CD14-positive monocyte (primary cell): ENCODE measurements around the gene NLE1. TPM values are rescaled to one million over a fixed set of nuclear protein-coding genes. Genes with fewer than 3 reads are reported as not detected.
"Not testable (repeated sequence)": the region's sequence is repeated elsewhere in the genome, so short reads cannot be mapped to it uniquely, and the experiment has no call there.

ENCODE experiments used
- DNase-seq, 3 donors: peaks; one replicate each; pipeline ENCODE4 v3.0.0-alpha.2; 2011 to 2022
- H2AFZ ChIP-seq: 2 replicates; pipeline ENCODE4 v1.6.0; 2012; ENCODE audit warnings: mild to moderate bottlenecking, low read depth, low read length, inconsistent platforms; ENCODE audit not compliant: insufficient read depth, poor library complexity, severe bottlenecking
- H3K27ac ChIP-seq, 2 donors: 1 replicate in 1 of 2; 2 replicates in 1 of 2; pipeline ENCODE4 v1.5.1; 2012 to 2013; ENCODE audit warnings: low read length in 2 of 2, control low read depth in 1 of 2, inconsistent platforms in 1 of 2, low read depth in 1 of 2, mild to moderate bottlenecking in 1 of 2
- H3K27me3 ChIP-seq, 2 donors: one replicate each; pipeline versions ENCODE4 v1.6.0 to v1.6.1; 2011 to 2013; ENCODE audit warnings: low read length in 2 of 2; ENCODE audit not compliant: control insufficient read depth in 2 of 2, insufficient read depth in 2 of 2
- H3K36me3 ChIP-seq, 2 donors: replicated peaks in 1 of 2; 1 replicate in 1 of 2; 2 replicates in 1 of 2; pipeline versions ENCODE4 v1.5.1 to v1.6.1; 2012 to 2013; ENCODE audit warnings: low read length in 2 of 2, control low read depth in 1 of 2, inconsistent platforms in 1 of 2, mild to moderate bottlenecking in 1 of 2; ENCODE audit not compliant: insufficient read depth in 2 of 2, control insufficient read depth in 1 of 2
- H3K4me1 ChIP-seq, 2 donors: 1 replicate in 1 of 2; 2 replicates in 1 of 2; pipeline versions ENCODE4 v1.5.1 to v1.6.1; 2012 to 2013; ENCODE audit warnings: low read length in 2 of 2, control low read depth in 1 of 2, inconsistent platforms in 1 of 2, mild to moderate bottlenecking in 1 of 2, moderate library complexity in 1 of 2; ENCODE audit not compliant: insufficient read depth in 2 of 2, control insufficient read depth in 1 of 2
- H3K4me2 ChIP-seq: replicated peaks from 2 replicates; pipeline ENCODE3; 2012; ENCODE audit warnings: low read length, moderate library complexity, mild to moderate bottlenecking; ENCODE audit not compliant: poor library complexity, severe bottlenecking; ENCODE audit errors: extremely low read depth
- H3K4me3 ChIP-seq, 3 experiments: fragments of 200-600 bp in 1 of 3; sonication (generic) in 1 of 3; replicated peaks in 1 of 3; 1 replicate in 2 of 3; 2 replicates in 1 of 3; pipeline ENCODE4 v1.5.1; 2011 to 2013; ENCODE audit warnings: low read length in 3 of 3, mild to moderate bottlenecking in 3 of 3, control low read depth in 2 of 3, low read depth in 2 of 3, inconsistent platforms in 1 of 3, moderate library complexity in 1 of 3
- H3K79me2 ChIP-seq: 2 replicates; pipeline ENCODE4 v1.6.0; 2012; ENCODE audit warnings: mild to moderate bottlenecking, control low read depth, inconsistent platforms, low read length, moderate library complexity; ENCODE audit not compliant: insufficient read depth
- H3K9ac ChIP-seq: 2 replicates; pipeline ENCODE4 v1.6.0; 2017; ENCODE audit warnings: low read length, mild to moderate bottlenecking; ENCODE audit not compliant: insufficient read depth, poor library complexity, severe bottlenecking
- H3K9me3 ChIP-seq, 2 donors: replicated peaks in 1 of 2; 1 replicate in 1 of 2; 2 replicates in 1 of 2; pipeline versions ENCODE4 v1.5.1 to v1.6.1; 2012 to 2013; ENCODE audit warnings: low read length in 2 of 2, control low read depth in 1 of 2; ENCODE audit not compliant: control insufficient read depth in 1 of 2, insufficient read depth in 1 of 2
- H4K20me1 ChIP-seq: 2 replicates; pipeline ENCODE4 v1.6.0; 2012; ENCODE audit warnings: mild to moderate bottlenecking, low read length, control low read depth, moderate library complexity; ENCODE audit not compliant: insufficient read depth
- H3K27ac Mint-ChIP-seq, 7 donors: one replicate each; pipeline ENCODE4 v1.8.0; 2020; ENCODE audit warnings: mild to moderate bottlenecking in 7 of 7, mixed read lengths in 7 of 7, moderate library complexity in 6 of 7, inconsistent platforms in 2 of 7
- H3K27me3 Mint-ChIP-seq, 3 donors: one replicate each; pipeline ENCODE4 v1.8.0; 2021 to 2022; ENCODE audit warnings: low read depth in 3 of 3, mild to moderate bottlenecking in 3 of 3, mixed read lengths in 3 of 3, moderate library complexity in 3 of 3, inconsistent platforms in 1 of 3
- H3K36me3 Mint-ChIP-seq, 2 donors: one replicate each; pipeline ENCODE4 v1.8.0; 2020; ENCODE audit warnings: mixed read lengths in 2 of 2, inconsistent platforms in 1 of 2, mild to moderate bottlenecking in 1 of 2
- H3K4me1 Mint-ChIP-seq: one replicate; pipeline ENCODE4 v1.8.0; 2020; ENCODE audit warnings: mild to moderate bottlenecking, mixed read lengths
- H3K4me3 Mint-ChIP-seq, 2 donors: one replicate each; pipeline ENCODE4 v1.8.0; 2020; ENCODE audit warnings: mild to moderate bottlenecking in 2 of 2, mixed read lengths in 2 of 2, moderate library complexity in 1 of 2
- H3K9me3 Mint-ChIP-seq, 7 donors: one replicate each; pipeline ENCODE4 v1.8.0; 2020 to 2022; ENCODE audit warnings: mixed read lengths in 7 of 7, mild to moderate bottlenecking in 6 of 7, moderate library complexity in 6 of 7, inconsistent platforms in 2 of 7
- CTCF ChIP-seq: fragments of 200-600 bp; IDR thresholded peaks from one replicate; pipeline ENCODE4 v1.8.0; 2022; ENCODE audit warnings: antibody characterized with exemption, mild to moderate bottlenecking
- WGBS: methylation state at CpG from one replicate; pipeline ENCODE4 v1.1.5; 2013; ENCODE audit warnings: missing lambda C conversion rate; ENCODE audit not compliant: insufficient coverage; 5-methylcytosine and 5-hydroxymethylcytosine counted together
- intact Hi-C, 2 donors: fragments of 100-400 bp; cut with micrococcal nuclease; formaldehyde crosslinking; loops; one replicate each; pipeline versions ENCODE4 v1.15.0 to v1.15.1; 2023
- polyA plus RNA-seq, 3 donors: library from polyadenylated mRNA; depleted of rRNA in 1 of 3; unstranded in 2 of 3; stranded (reverse) in 1 of 3; fragments of 300-500 nt in 2 of 3; fragments of >200 nt in 1 of 3; fragmentation: Illumina TruSeq in 2 of 3; gene quantifications; 1 replicate in 2 of 3; 2 replicates in 1 of 3; pipeline ENCODE4 v1.2.3, GENCODE V29; 2012 to 2021

NLE1 gene
- polyA plus RNA-seq, 3 donors, result 1.6 to 3.6 (median 2.2) TPM

- H2AFZ ChIP-seq, result no peak overlapping the region
- no peaks in the 10 kb centered on the region for H3K79me2 ChIP-seq
- no peak overlapping the region for H3K27ac ChIP-seq
- H3K27me3 Mint-ChIP-seq, result peaks cover 1 to 3% (median 2%) of the 10 kb centered on the region in 3 donors
- 87% methylated on average over 2 of the region's 2 CpGs for WGBS
- no peaks in the 10 kb centered on the region for H3K27me3 ChIP-seq
- no peaks in the 10 kb centered on the region for H4K20me1 ChIP-seq
- intact Hi-C loops, result loop anchor here in 1 of 2 donors (5.0 kb wide), 2 partner anchors 362 to 572 kb away; partner anchors contain the start of gene SLFN12L
- no peak overlapping the region for H3K4me3 Mint-ChIP-seq
- no peaks in the 10 kb centered on the region for H3K4me1 ChIP-seq
- H3K4me2 ChIP-seq, result no peak overlapping the region
- DNase-seq, result no peak
- no peak overlapping the region for H3K9ac ChIP-seq
- no peaks in the 10 kb centered on the region for H3K36me3 Mint-ChIP-seq
- H3K9me3 Mint-ChIP-seq, result peaks cover 0 to 6% (median 2%) of the 10 kb centered on the region in 7 donors
- no peak for TF ChIP-seq CTCF
- peaks cover 3% of the 10 kb centered on the region for H3K4me1 Mint-ChIP-seq
- peak overlapping the region in 2 of 7 donors; percentile 40 to 44 for H3K27ac Mint-ChIP-seq
- H3K4me3 ChIP-seq, result no peak overlapping the region
- H3K9me3 ChIP-seq, result no peaks in the 10 kb centered on the region
- H3K36me3 ChIP-seq, result no peaks in the 10 kb centered on the region
Observed at GRCh38 chr17:35174835-35175334, 32.8 kb upstream of the NLE1 start.

DNA sequence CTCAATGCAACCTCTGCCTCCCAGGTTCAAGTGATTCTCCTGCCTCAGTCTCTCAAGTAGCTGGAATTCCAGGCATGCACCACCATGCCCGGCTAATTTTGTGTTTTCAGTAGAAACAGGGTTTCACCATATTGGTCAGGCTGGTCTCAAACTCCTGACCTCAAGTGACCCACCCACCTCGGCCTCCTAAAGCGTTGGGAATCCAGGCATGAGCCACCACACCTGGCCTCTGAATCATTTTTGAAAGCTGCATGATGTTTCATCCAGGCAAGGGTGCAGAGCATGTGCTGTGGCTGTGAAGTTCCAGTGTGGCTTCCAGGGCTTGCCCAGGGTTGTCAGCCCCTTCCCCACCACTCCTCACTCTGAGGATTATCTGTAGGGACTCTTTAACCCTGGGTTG lies 30.2 kb upstream of the NLE1 start:
- not testable (repeated sequence) for H3K27me3 Mint-ChIP-seq, H3K79me2 ChIP-seq, H3K36me3 ChIP-seq, DNase-seq, H2AFZ ChIP-seq, H3K27me3 ChIP-seq, H3K36me3 Mint-ChIP-seq, H3K9ac ChIP-seq, H3K4me1 Mint-ChIP-seq, H3K4me3 Mint-ChIP-seq, H3K4me3 ChIP-seq, H3K9me3 Mint-ChIP-seq, H3K4me1 ChIP-seq, H3K27ac ChIP-seq, H4K20me1 ChIP-seq, H3K9me3 ChIP-seq, H3K4me2 ChIP-seq
- WGBS, result 100% methylated on average over 3 of the region's 3 CpGs
- peak overlapping the region in 2 of 7 donors; percentile 32 to 68 for H3K27ac Mint-ChIP-seq
- intact Hi-C loops, result loop anchor here in 1 of 2 donors (5.0 kb wide), 2 partner anchors 365 to 575 kb away; partner anchors contain the start of gene SLFN12L
